Adrenal gland (tissue), 12 donors: ENCODE data around the gene SLC1A2. TPM values are rescaled to one million over a fixed set of nuclear protein-coding genes. Genes with fewer than 3 reads are reported as not detected.

Experiments
- DNase-seq, 7 donors: peaks; one replicate each; pipeline ENCODE4 v3.0.0-alpha.2; 2019 to 2020
- H3K27ac ChIP-seq, 5 donors: fragments of 200-600 bp; sonication (generic) in 4 of 5; 1 replicate in 3 of 5; 2 replicates in 2 of 5; pipeline versions ENCODE4 v1.5.1 to v1.8.0; 2016 to 2020; ENCODE audit warnings: mild to moderate bottlenecking in 1 of 5
- H3K27me3 ChIP-seq: fragments of 200-600 bp; 2 replicates; pipeline ENCODE4 v1.8.0; 2021
- H3K36me3 ChIP-seq, 2 donors: fragments of 200-600 bp; replicated peaks in 1 of 2; 1 replicate in 1 of 2; 2 replicates in 1 of 2; pipeline versions ENCODE4 v1.5.1 to v1.8.0; 2018 to 2022
- H3K4me1 ChIP-seq, 2 donors: fragments of 200-600 bp; replicated peaks in 1 of 2; 1 replicate in 1 of 2; 2 replicates in 1 of 2; pipeline versions ENCODE4 v1.5.1 to v1.8.0; 2018 to 2021
- H3K4me3 ChIP-seq, 4 donors: fragments of 200-600 bp; sonication (generic) in 3 of 4; one replicate each; pipeline ENCODE4 v1.5.1; 2016 to 2018
- H3K9me3 ChIP-seq, 3 donors: fragments of 200-600 bp; sonication (generic) in 1 of 3; replicated peaks in 1 of 3; 1 replicate in 2 of 3; 2 replicates in 1 of 3; pipeline versions ENCODE4 v1.5.1 to v1.8.0; 2016 to 2021
- CTCF ChIP-seq, 6 experiments: fragments of 450-650 bp in 4 of 6; fragments of 200-600 bp in 2 of 6; sonication (generic) in 1 of 6; IDR thresholded peaks; 1 replicate in 5 of 6; 2 replicates in 1 of 6; pipeline versions ENCODE4 v1.5.1 to v1.8.0; 2016 to 2021; ENCODE audit warnings: antibody characterized with exemption in 6 of 6, mild to moderate bottlenecking in 2 of 6, moderate library complexity in 1 of 6
- POLR2A ChIP-seq, 2 donors: fragments of 450-650 bp; IDR thresholded peaks; one replicate each; pipeline ENCODE4 v1.6.1; 2017; ENCODE audit warnings: antibody characterized with exemption in 2 of 2, mild to moderate bottlenecking in 2 of 2, moderate library complexity in 1 of 2
- WGBS, 4 donors: extraction: QIAGEN DNeasy Blood & Tissue Kit in 2 of 4; methylation state at CpG; one replicate each; pipeline versions ENCODE4 v1.1.5 to v1.1.7; 2013 to 2017; 5-methylcytosine and 5-hydroxymethylcytosine counted together
- intact Hi-C, 2 donors: fragments of 100-400 bp; cut with DNase I; formaldehyde crosslinking; loops; one replicate each; pipeline versions ENCODE4 v1.14.1 to v1.15.0; 2022 to 2023
- polyA plus RNA-seq, 3 donors: library from polyadenylated mRNA; stranded (reverse); fragments of 200-250 nt in 2 of 3; fragments of 350-450 nt in 1 of 3; fragmentation: Illumina TruSeq in 1 of 3; extraction: RNeasy Lipid Tissue Mini Kit (QIAGEN cat#74804) in 1 of 3; gene quantifications; one replicate each; pipeline ENCODE4 v1.2.3, GENCODE V29; 2013 to 2014
- total RNA-seq, 9 donors: library from RNA; depleted of rRNA in 4 of 9; stranded (reverse); fragments of >200 nt in 4 of 9; fragments of 120-200 nt in 1 of 9; fragmentation: NEBNext Ultra II Directional in 1 of 9; extraction: Animal tissue kit (Norgen Biotek cat#: 25700) in 1 of 9; gene quantifications; one replicate each; pipeline versions ENCODE4 v1.1.0 to v1.2.4, GENCODE V29; 2013 to 2023
- donor health status: healthy with polysubstance abuse.
- donor health status: Bipolar disorder and iron deficiency.
- donor health status: DM: yes; HTN: yes; CAD: no.
- donor health status: DM: no; HTN: no; CAD: no.
- donor health status: DM: no; HTN: no; CAD: no.
- donor health status: DM: yes; HTN: yes; CAD: no.

Gene SLC1A2
- total and polyA plus RNA-seq, 12 donors, result 1.4 to 517 (median 8.7) TPM

GRCh38 chr11:35321532-35322317, 97.6 kb downstream of the SLC1A2 start:
- Histone ChIP-seq H3K4me1 (peaks cover 0 to 5% of the 10 kb centered on the region in 2 donors), H3K27ac (peak overlapping the region in 3 of 5 donors; percentile 10 to 64 (median 54)), H3K36me3 (no peaks in the 10 kb centered on the region), H3K27me3 (no peaks in the 10 kb centered on the region), H3K4me3 (no peak overlapping the region), H3K9me3 (no peaks in the 10 kb centered on the region)
- peak in 3 of 7 donors; percentile 56 to 68 (median 66) for DNase-seq
- intact Hi-C loops, result no loop called here
- WGBS, 4 donors, result 63 to 86% (median 72%) methylated on average over 7 to 11 of the region's 11 CpGs
- TF ChIP-seq CTCF (IDR thresholded peaks at IDR 0.05) (no peak), POLR2A (IDR thresholded peaks at IDR 0.05) (no peak)

DNA sequence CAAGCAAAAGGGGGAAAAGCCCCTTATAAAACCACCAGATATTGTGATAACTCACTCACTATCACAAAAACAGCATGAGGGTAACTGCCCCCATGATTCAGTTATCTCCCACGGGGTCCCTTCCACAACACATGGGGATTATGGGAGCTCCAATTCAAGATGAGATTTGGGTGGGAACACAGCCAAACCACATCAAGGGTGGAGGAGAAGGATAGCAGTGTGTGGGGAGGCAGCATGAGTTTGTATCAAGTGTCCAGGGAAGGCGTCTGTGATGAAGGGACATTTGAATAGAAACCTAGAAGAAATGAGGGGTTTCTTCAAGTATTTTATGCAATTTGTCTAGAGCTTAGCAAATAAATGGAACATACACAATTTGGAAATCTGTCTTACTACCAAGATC, 98.2 kb downstream of the SLC1A2 start:
- 88 to 96% (median 91%) methylated on average over 2 of the region's 2 CpGs for WGBS, 4 donors
- H3K36me3 ChIP-seq, result no peaks in the 10 kb centered on the region

DNA sequence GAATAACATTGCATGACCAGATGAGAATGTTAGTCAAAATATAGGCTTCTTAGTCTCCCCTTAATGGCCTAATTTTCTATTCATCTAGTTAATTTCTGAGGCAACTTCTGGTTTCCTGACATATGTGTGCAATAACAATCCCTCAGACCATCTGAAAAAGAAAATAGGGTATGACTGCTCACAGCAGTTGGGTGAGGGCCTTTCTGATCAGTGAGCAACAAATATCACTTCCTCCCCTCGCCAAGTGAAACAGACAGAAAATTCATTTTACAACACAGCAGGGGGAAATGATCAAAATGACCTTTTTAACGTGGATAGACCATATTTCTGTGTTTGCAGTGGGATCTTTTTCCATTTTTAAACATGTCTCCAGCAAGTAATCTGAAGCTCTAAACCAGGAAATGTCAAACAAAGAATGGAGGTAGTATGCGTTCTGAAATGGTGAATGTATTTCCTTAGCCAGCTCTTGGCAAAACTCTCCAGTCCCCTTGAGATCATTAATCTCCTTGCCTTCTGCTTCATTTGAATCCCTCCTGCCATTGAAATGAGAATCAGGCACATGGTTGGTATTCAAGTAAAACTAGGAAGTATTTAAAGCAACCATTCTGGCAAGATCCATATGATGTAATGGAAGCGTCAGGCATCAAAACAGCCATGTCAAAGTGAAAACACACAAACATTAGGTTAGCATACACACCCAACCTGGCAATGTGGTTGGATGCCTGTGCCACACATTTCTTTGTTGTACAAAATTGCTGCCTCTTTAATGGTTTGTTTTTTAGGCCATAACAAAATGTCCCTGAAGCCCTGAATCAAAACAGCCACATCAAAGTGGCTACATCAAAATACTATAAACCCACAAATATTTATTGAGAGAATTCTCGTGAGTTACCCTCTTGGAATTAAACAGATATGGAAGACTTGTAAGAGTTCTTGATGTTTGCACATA, 100.1 kb downstream of the SLC1A2 start:
- Histone ChIP-seq H3K27ac (no peak overlapping the region), H3K36me3 (no peaks in the 10 kb centered on the region), H3K9me3 (no peaks in the 10 kb centered on the region), H3K27me3 (no peaks in the 10 kb centered on the region), H3K4me3 (no peak overlapping the region), H3K4me1 (peaks cover 0 to 5% of the 10 kb centered on the region in 2 donors)
- 66 to 79% (median 74%) methylated on average over 5 of the region's 5 CpGs for whole genome bisulfite sequencing, 4 donors
- intact Hi-C loops, result no loop called here
- TF ChIP-seq POLR2A (IDR thresholded peaks at IDR 0.05), result no peak
- no peak for TF ChIP-seq CTCF (IDR thresholded peaks at IDR 0.05)
- DNase-seq, result no peak

More for the DNA sequence above, 98.2 kb downstream of the SLC1A2 start:
- intact Hi-C loops, result no loop called here
- no peaks in the 10 kb centered on the region for H3K9me3 ChIP-seq
- H3K4me3 ChIP-seq, result no peak overlapping the region
- DNase-seq, result no peak
- no peak for TF ChIP-seq POLR2A (IDR thresholded peaks at IDR 0.05)
- TF ChIP-seq CTCF (IDR thresholded peaks at IDR 0.05), result no peak
- peaks cover 0 to 5% of the 10 kb centered on the region in 2 donors for H3K4me1 ChIP-seq
- no peaks in the 10 kb centered on the region for H3K27me3 ChIP-seq
- no peak overlapping the region for H3K27ac ChIP-seq

DNA sequence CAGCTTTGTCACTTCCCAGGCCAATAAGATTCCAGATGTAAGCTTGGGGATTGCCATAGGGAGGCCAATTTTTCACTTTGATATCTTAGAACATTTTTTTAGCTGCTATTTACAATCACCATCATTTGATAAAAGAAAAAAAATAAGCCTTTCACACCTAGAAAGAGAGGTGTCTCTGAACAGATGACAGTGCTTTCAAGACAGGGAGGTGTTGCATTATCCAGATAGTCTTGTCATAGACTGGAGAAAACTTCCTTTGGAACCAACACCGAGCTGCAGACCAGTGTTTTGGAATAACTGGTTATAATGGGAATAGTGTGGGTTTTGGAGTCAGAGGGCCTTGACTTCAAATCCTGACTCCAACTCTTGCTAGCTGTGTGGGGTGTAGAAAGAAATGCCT, 101.0 kb downstream of the SLC1A2 start:
- no peaks in the 10 kb centered on the region for H3K27me3 ChIP-seq
- no peak overlapping the region for H3K4me3 ChIP-seq
- no peaks in the 10 kb centered on the region for H3K36me3 ChIP-seq
- no peak for DNase-seq
- no peak overlapping the region for H3K27ac ChIP-seq
- intact Hi-C loops, result no loop called here
- peaks cover 0 to 5% of the 10 kb centered on the region in 2 donors for H3K4me1 ChIP-seq
- no peaks in the 10 kb centered on the region for H3K9me3 ChIP-seq
- TF ChIP-seq POLR2A (IDR thresholded peaks at IDR 0.05) (no peak), CTCF (IDR thresholded peaks at IDR 0.05) (no peak)
- WGBS, 4 donors, result 89 to 100% (median 92%) methylated on average over 1 of the region's 1 CpG
